Endothelial cell of umbilical vein (primary cell): ENCODE results near the gene BRF1. TPM values are rescaled to one million over a fixed set of nuclear protein-coding genes. Genes with fewer than 3 reads are reported as not detected.

ENCODE experiments used
- BruUV-seq: library from RNA; stranded (reverse); fragments of 400-500 nt; replicated peaks from 2 replicates; lab custom pipeline; 2021; lab: Mats Ljungman, UMichigan
- CTCF ChIA-PET: fragments of 300-600, 350-600 bp; sonication (Branson Sonifier 250); formaldehyde crosslinking; loops from one replicate; lab custom pipeline; 2021; ENCODE audit warnings: antibody characterized with exemption, inconsistent platforms; lab: Charles Lee
- POLR2A ChIA-PET: fragments of 300-600, 350-600 bp; sonication (Branson Sonifier 250); formaldehyde crosslinking; loops from one replicate; lab custom pipeline; 2021; ENCODE audit warnings: antibody characterized with exemption, inconsistent platforms; lab: Charles Lee
- DNase-seq: peaks from one replicate; pipeline ENCODE4 v3.0.0-alpha.2; 2011; ENCODE audit warnings: low read depth, low spot score
- FAIRE-seq: peaks from 2 replicates; lab custom pipeline; 2011; peaks lifted over from hg19 to GRCh38; lab: Jason Lieb, UNC
- H2AFZ ChIP-seq: 2 replicates; pipeline ENCODE4 v1.6.0; 2012; ENCODE audit warnings: low read depth, low read length, control low read depth, inconsistent platforms
- H3K27ac ChIP-seq: 2 replicates; pipeline ENCODE4 v1.5.1; 2011; ENCODE audit warnings: low read depth, mild to moderate bottlenecking, control low read depth, low read length, moderate library complexity; ENCODE audit not compliant: insufficient read depth
- H3K27me3 ChIP-seq, 2 experiments: 2 replicates each; pipeline versions ENCODE4 v1.6.0 to v1.6.1; 2011; ENCODE audit warnings: low read length in 2 of 2, mixed read lengths in 1 of 2; ENCODE audit not compliant: control insufficient read depth in 2 of 2, insufficient read depth in 2 of 2
- H3K36me3 ChIP-seq, 2 experiments: 2 replicates in 1 of 2; 3 replicates in 1 of 2; pipeline ENCODE4 v1.5.1; 2011; ENCODE audit warnings: low read length in 2 of 2, mild to moderate bottlenecking in 1 of 2, moderate library complexity in 1 of 2; ENCODE audit not compliant: control insufficient read depth in 2 of 2, insufficient read depth in 2 of 2; ENCODE audit errors: extremely low read depth in 1 of 2
- H3K4me1 ChIP-seq: 3 replicates; pipeline ENCODE4 v1.5.1; 2011; ENCODE audit warnings: mild to moderate bottlenecking, low read length; ENCODE audit not compliant: control insufficient read depth, insufficient read depth; ENCODE audit errors: extremely low read depth
- H3K4me2 ChIP-seq: 2 replicates; pipeline ENCODE4 v1.6.1; 2011; ENCODE audit warnings: low read length, control low read depth, mixed read lengths; ENCODE audit not compliant: insufficient read depth
- H3K4me3 ChIP-seq, 3 experiments: fragments of 200-600 bp in 1 of 3; sonication (generic), shearing (Covaris generic) in 1 of 3; replicated peaks in 1 of 3; 2 replicates each; pipeline ENCODE4 v1.5.1; 2011 to 2016; ENCODE audit warnings: control low read depth in 3 of 3, low read length in 3 of 3, mild to moderate bottlenecking in 2 of 3, inconsistent platforms in 1 of 3, low read depth in 1 of 3, moderate library complexity in 1 of 3; ENCODE audit not compliant: insufficient read depth in 1 of 3
- H3K79me2 ChIP-seq: 2 replicates; pipeline ENCODE4 v1.6.0; 2012; ENCODE audit warnings: low read length, inconsistent platforms; ENCODE audit not compliant: control insufficient read depth, insufficient read depth
- H3K9ac ChIP-seq: replicated peaks from 2 replicates; pipeline ENCODE3; 2011; ENCODE audit warnings: low read length, control low read depth; ENCODE audit not compliant: insufficient read depth; ENCODE audit errors: extremely low read depth
- H3K9me1 ChIP-seq: replicated peaks from 3 replicates; pipeline ENCODE4 v1.6.0; 2011; ENCODE audit warnings: mild to moderate bottlenecking, low read length; ENCODE audit not compliant: control insufficient read depth, insufficient read depth; ENCODE audit errors: extremely low read depth
- H3K9me3 ChIP-seq: replicated peaks from 2 replicates; pipeline ENCODE4 v1.5.1; 2012; ENCODE audit warnings: low read length, inconsistent platforms; ENCODE audit not compliant: control insufficient read depth, insufficient read depth
- H4K20me1 ChIP-seq: replicated peaks from 2 replicates; pipeline ENCODE3; 2011; ENCODE audit warnings: mild to moderate bottlenecking, low read length; ENCODE audit not compliant: control insufficient read depth, insufficient read depth; ENCODE audit errors: extremely low read depth
- CTCF ChIP-seq, 2 donors: IDR thresholded peaks; 1 replicate in 1 of 2; 2 replicates in 1 of 2; pipeline ENCODE4 v1.5.1; 2011; ENCODE audit warnings: low read length in 2 of 2, mild to moderate bottlenecking in 2 of 2, moderate library complexity in 2 of 2, control low read depth in 1 of 2, inconsistent platforms in 1 of 2, low read depth in 1 of 2; ENCODE audit not compliant: insufficient read depth in 1 of 2; ENCODE audit errors: extremely low read depth in 1 of 2
- EZH2 ChIP-seq: IDR thresholded peaks from 2 replicates; pipeline ENCODE4 v1.6.1; 2012; ENCODE audit warnings: borderline replicate concordance, low read depth, mild to moderate bottlenecking, moderate library complexity, low read length, inconsistent platforms; ENCODE audit not compliant: severe bottlenecking
- FOS ChIP-seq: IDR thresholded peaks from 2 replicates; pipeline ENCODE4 v1.6.1; 2011; ENCODE audit warnings: mild to moderate bottlenecking, low read length, moderate library complexity, borderline replicate concordance; ENCODE audit not compliant: insufficient read depth
- GATA2 ChIP-seq: IDR thresholded peaks from 2 replicates; pipeline ENCODE4 v1.7.0; 2011; ENCODE audit warnings: low read depth, mild to moderate bottlenecking, moderate library complexity, mixed read lengths, low read length; ENCODE audit not compliant: insufficient read length, insufficient read depth
- JUN ChIP-seq: IDR thresholded peaks from 2 replicates; pipeline ENCODE4 v1.6.1; 2011; ENCODE audit warnings: borderline replicate concordance, low read depth; ENCODE audit not compliant: insufficient read length, insufficient read depth
- MAX ChIP-seq: IDR thresholded peaks from 2 replicates; pipeline ENCODE4 v1.6.1; 2011; ENCODE audit not compliant: insufficient read depth, insufficient read length
- MYC ChIP-seq: IDR thresholded peaks from one replicate; pipeline ENCODE4 v1.6.1; 2011; ENCODE audit warnings: mild to moderate bottlenecking, low read depth, low read length
- POLR2A ChIP-seq: IDR thresholded peaks from 2 replicates; pipeline ENCODE4 v1.6.1; 2012; ENCODE audit warnings: low read depth, mild to moderate bottlenecking, control low read depth, low read length
- POLR2AphosphoS5 ChIP-seq: IDR thresholded peaks from 2 replicates; pipeline ENCODE4 v1.6.1; 2012; ENCODE audit warnings: low read depth, mild to moderate bottlenecking, control low read depth, low read length, moderate library complexity; ENCODE audit not compliant: insufficient read depth
- dilution Hi-C: fragments of 300-500 bp; cut with MboI; formaldehyde crosslinking; loops from one replicate; pipeline ENCODE4 v1.15.0; 2019; ENCODE audit warnings: low sequenced_read_pairs; ENCODE audit not compliant: extremely low pct_ligation_motif_present
- intact Hi-C: fragments of 100-400 bp; cut with micrococcal nuclease; formaldehyde crosslinking; loops from one replicate; pipeline ENCODE4 v1.10.0; 2022
- polyA plus RNA-seq, 4 experiments: library from polyadenylated mRNA; depleted of rRNA in 3 of 4; stranded (reverse) in 3 of 4; unstranded in 1 of 4; fragments of >200 nt; gene quantifications; 2 replicates each; pipeline versions ENCODE4 v1.2.1 to v1.2.3, GENCODE V29; 2011 to 2012; ENCODE audit warnings: missing spikeins in 1 of 4
- total RNA-seq: library from RNA; stranded (reverse); gene quantifications from 2 replicates; pipeline ENCODE4 v1.2.3, GENCODE V29; 2021

The BRF1 gene
- total and polyA plus RNA-seq, 2 donors (not counting 3 experiments of a cell fraction or from before 2014, with no cell fraction given), result 19.0 to 47.2 TPM

- Histone ChIP-seq H3K36me3 (peaks cover 2 to 28% of the 10 kb centered on the region in 2 experiments), H3K79me2 (peaks cover 18% of the 10 kb centered on the region), H3K4me3 (no peak overlapping the region), H3K4me1 (peaks cover 7% of the 10 kb centered on the region), H3K27me3 (no peaks in the 10 kb centered on the region), H4K20me1 (no peaks in the 10 kb centered on the region), H3K4me2 (no peak overlapping the region), H3K9me1 (no peaks in the 10 kb centered on the region), H3K9ac (no peak overlapping the region), H3K27ac (no peak overlapping the region), H3K9me3 (no peaks in the 10 kb centered on the region), H2AFZ (no peak overlapping the region)
- dilution Hi-C loops (no loop called here), intact Hi-C loops (loop anchor here (10.0 kb wide), 1 partner anchor 46 kb away; no protein-coding TSS in a partner anchor)
- FAIRE-seq (no peak), DNase-seq (no peak)
- TF ChIP-seq EZH2 (no peak), GATA2 (no peak), POLR2AphosphoS5 (no peak), POLR2A (no peak), MAX (no peak), CTCF (IDR thresholded peaks at IDR 0.05; ENCODE audit: extremely low read depth in 1 of 2, insufficient read depth in 1 of 2, low read depth in 1 of 2, low read length in 2 of 2) (no peak), MYC (no peak), JUN (no peak), FOS (no peak)
- no TSS peak for BruUV-seq
- CTCF ChIA-PET, result no interaction called here
- POLR2A ChIA-PET, result interaction anchor here (0.6 kb wide), 1 partner anchor 143 kb away, joined by 4 read pairs; no protein-coding TSS in a partner anchor
These were observed 49.8 kb downstream of the BRF1 start for GRCh38 chr14:105250986-105251385.
